Measurements from ENCODE around the gene DDX1. TPM values are rescaled to one million over a fixed set of nuclear protein-coding genes. Genes with fewer than 3 reads are reported as not detected.

Gene DDX1
- total RNA-seq, 1 donor from 2014 or later: 60.4 TPM

DNA sequence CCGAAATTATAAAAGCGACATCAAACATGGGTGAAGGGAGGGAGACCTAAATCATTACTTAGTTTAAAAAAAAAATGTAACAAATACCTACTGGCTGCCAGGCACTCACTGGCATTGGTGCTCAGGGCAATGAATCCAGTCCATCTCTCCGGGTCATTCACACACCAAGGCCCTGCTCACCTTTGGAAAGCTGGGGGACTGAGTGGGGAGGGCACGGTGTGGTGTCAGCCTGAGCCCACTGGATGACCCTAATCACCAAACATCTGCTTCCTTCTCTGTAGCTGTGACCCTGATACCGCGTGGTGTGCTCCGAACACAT lies 336 bp upstream of the DDX1 start:
- Histone ChIP-seq H3K9me3 (no peaks in the 10 kb centered on the region), H3K4me1 (peaks cover 19% of the 10 kb centered on the region), H3K27ac (peak overlapping the region; percentile 92), H3K4me3 (peak overlapping the region; percentile 98), H3K36me3 (peaks cover 16% of the 10 kb centered on the region), H3K27me3 (ENCODE audit: low read depth) (no peaks in the 10 kb centered on the region)
- intact Hi-C loops (cut with DNase I): no loop called here
- DNase-seq (no peak), ATAC-seq (no peak)
- TF ChIP-seq, protein P1, sequence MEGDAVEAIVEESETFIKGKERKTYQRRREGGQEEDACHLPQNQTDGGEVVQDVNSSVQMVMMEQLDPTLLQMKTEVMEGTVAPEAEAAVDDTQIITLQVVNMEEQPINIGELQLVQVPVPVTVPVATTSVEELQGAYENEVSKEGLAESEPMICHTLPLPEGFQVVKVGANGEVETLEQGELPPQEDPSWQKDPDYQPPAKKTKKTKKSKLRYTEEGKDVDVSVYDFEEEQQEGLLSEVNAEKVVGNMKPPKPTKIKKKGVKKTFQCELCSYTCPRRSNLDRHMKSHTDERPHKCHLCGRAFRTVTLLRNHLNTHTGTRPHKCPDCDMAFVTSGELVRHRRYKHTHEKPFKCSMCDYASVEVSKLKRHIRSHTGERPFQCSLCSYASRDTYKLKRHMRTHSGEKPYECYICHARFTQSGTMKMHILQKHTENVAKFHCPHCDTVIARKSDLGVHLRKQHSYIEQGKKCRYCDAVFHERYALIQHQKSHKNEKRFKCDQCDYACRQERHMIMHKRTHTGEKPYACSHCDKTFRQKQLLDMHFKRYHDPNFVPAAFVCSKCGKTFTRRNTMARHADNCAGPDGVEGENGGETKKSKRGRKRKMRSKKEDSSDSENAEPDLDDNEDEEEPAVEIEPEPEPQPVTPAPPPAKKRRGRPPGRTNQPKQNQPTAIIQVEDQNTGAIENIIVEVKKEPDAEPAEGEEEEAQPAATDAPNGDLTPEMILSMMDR (IDR thresholded peaks at IDR 0.05): no peak

DNA sequence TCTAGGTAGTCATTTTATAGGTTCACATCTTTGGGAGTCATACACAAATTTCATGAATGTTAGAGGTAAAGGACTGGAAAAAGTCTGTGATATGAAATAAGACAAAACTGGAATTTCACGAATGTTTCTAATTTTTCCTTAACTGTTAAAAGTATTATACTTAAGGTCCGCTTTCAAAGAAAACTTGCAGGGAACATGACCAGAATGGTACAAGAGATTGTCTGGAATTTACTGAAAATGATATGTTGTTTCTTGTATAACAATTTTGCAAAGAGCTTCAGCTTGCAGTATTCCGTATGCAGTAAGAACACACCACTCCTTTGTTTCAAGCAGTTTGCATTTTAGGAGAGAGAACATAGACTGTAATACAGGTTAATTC lies 1.6 kb downstream of the DDX1 start:
- ATAC-seq: no peak
- TF ChIP-seq, protein P1 (IDR thresholded peaks at IDR 0.05): no peak
- Histone ChIP-seq H3K9me3 (no peaks in the 10 kb centered on the region), H3K4me1 (peaks cover 19% of the 10 kb centered on the region), H3K27me3 (ENCODE audit: low read depth) (no peaks in the 10 kb centered on the region), H3K27ac (no peak overlapping the region), H3K4me3 (no peak overlapping the region), H3K36me3 (peaks cover 36% of the 10 kb centered on the region)
- no peak for DNase-seq
- intact Hi-C loops (cut with DNase I): no loop called here

DNA sequence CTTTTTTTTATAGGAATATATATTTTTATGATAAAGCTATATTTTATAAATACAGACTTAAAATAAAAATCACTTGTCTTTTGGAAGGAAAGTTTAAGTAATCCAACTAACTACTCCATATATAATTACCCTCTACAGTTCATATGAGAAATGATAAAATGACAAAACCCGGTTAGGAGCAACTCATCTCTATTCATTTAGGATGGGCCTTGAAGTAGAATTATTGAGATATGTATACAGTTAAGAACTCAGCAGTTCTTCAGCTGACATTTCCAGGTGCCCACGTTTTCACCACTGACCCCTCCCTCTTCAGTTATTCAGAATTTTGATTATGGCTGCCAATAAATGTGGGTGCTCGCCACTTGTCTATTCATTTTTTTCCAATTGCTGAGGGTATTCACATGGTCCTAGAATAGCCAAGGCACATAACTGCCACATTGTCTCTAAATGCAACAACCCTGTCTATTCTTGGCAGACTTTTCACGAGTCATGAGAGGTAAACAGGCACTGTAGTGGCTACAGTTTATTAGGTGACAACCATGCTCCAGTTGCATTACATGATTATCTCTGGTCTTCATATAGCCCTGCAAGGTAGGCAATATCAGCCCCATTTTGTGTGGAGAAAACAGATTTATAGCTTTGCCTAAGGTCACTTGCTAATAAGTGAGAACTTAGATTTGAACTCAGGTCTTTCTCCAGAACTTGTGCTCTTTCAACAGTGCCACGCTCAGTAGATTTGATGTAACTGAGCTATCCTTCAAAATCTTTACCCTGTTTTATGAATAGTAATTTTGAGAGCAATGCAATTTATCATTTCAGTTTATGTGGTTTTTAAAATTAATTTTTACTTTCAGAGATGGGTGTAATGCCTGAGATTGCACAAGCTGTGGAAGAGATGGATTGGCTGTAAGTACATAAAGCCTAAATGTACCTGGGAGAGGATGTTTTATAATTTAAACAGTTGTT lies 2.9 kb downstream of the DDX1 start:
- Histone ChIP-seq H3K4me1 (peaks cover 19% of the 10 kb centered on the region), H3K9me3 (no peaks in the 10 kb centered on the region), H3K4me3 (no peak overlapping the region), H3K36me3 (peaks cover 48% of the 10 kb centered on the region), H3K27me3 (ENCODE audit: low read depth) (no peaks in the 10 kb centered on the region), H3K27ac (no peak overlapping the region)
- DNase-seq (no peak), ATAC-seq (no peak)
- TF ChIP-seq, protein P1 (IDR thresholded peaks at IDR 0.05): no peak
- intact Hi-C loops (cut with DNase I): no loop called here

DNA sequence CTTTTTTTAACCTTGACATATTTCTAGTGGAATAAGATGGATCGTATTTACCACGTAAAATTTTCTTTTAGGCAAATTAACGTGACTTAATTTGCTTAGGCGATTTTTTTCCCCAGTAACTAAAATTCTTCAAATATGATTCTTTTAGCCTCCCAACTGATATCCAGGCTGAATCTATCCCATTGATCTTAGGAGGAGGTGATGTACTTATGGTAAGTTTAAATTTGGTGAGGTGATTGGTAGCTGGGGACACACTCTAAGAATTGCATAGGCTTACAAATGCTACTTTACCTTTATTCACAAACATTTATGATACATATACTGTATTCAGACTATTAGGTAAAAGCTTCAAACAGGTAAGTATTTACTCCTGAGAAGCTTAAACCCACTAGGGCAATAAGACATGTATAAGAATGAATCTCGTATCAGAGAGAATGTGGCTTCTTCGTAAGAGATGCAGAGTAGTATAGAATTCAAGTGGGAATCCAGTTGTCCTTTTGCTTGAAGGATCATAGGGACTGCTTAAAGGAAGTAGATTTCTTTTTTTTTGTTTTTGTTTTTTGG lies 3.8 kb downstream of the DDX1 start:
- no peaks in the 10 kb centered on the region for H3K27me3 ChIP-seq (ENCODE audit: low read depth)
- H3K36me3 ChIP-seq: peaks cover 57% of the 10 kb centered on the region
- ATAC-seq (no peak), DNase-seq (no peak)
- H3K27ac ChIP-seq: no peak overlapping the region
- intact Hi-C loops (cut with DNase I): no loop called here
- H3K4me1 ChIP-seq: peaks cover 19% of the 10 kb centered on the region
- H3K9me3 ChIP-seq: no peaks in the 10 kb centered on the region
- TF ChIP-seq, protein P1 (IDR thresholded peaks at IDR 0.05): no peak
- no peak overlapping the region for H3K4me3 ChIP-seq

DNA sequence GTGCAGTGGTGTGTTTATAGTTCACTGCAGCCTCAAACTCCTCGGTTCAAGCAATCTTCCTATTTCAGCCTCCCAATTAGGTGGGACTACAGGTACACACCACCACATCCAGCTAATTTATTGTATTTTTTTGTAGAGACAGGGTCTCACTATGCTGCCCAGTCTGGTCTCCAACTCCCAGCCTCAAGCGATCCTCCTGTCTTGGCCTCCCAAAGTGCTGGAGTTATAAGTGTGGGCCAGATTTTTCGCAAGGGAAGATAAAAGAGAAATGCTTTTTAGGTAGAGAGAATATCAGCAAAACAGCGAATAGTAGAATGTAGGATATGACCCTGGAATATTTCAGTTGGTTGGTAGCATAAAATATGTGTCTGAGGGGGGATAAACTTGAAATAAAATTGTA lies 4.3 kb downstream of the DDX1 start:
- no peak overlapping the region for H3K27ac ChIP-seq
- TF ChIP-seq, protein P1 (IDR thresholded peaks at IDR 0.05): no peak
- ATAC-seq: no peak
- intact Hi-C loops (cut with DNase I): no loop called here
- DNase-seq: no peak
- H3K36me3 ChIP-seq: peaks cover 62% of the 10 kb centered on the region
- H3K4me3 ChIP-seq: no peak overlapping the region
- no peaks in the 10 kb centered on the region for H3K9me3 ChIP-seq
- H3K27me3 ChIP-seq (ENCODE audit: low read depth): no peaks in the 10 kb centered on the region
- peaks cover 19% of the 10 kb centered on the region for H3K4me1 ChIP-seq
